D721Med (cell line): ENCODE data around the gene LAPTM4A.

Source experiments
- DNase-seq: peaks from one replicate; pipeline ENCODE4 v3.0.0; 2011; ENCODE audit warnings: low spot score; ENCODE audit not compliant: insufficient read length
- FAIRE-seq: peaks from 2 replicates; lab custom pipeline; 2011; peaks lifted over from hg19 to GRCh38; lab: Jason Lieb, UNC
- CTCF ChIP-seq: IDR thresholded peaks from 2 replicates; pipeline ENCODE4 v1.5.1; 2012; ENCODE audit warnings: mild to moderate bottlenecking, control low read depth; ENCODE audit not compliant: insufficient read depth; ENCODE audit errors: missing control alignments

LAPTM4A gene

DNA sequence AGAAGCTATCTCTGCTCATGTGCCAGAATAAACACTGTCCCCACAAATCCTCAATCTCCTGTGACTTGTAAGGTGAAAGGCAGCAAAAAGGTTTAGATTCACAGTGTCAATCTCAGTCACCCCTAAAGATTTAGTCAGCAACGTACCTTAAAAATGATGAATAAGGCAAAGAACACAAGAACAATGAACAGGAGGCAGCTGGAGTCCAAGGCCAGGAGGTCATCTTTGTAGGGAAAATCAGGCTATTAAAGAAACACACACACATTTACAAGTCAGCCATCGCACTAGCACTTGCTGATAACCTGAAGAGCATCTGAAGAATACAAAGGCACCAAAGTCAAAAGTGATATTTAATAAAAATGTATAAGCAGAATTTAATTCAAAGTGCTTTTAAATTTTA is 16.6 kb downstream of the LAPTM4A start:
- no peak for TF ChIP-seq CTCF
- no peak for FAIRE-seq
- no peak for DNase-seq

- DNase-seq, result no peak
- FAIRE-seq, result no peak
- no peak for TF ChIP-seq CTCF
Observed at GRCh38 chr2:20034218-20034617, 17.2 kb downstream of the LAPTM4A start.

- FAIRE-seq, result no peak
- no peak for DNase-seq
- no peak for TF ChIP-seq CTCF
Observed at GRCh38 chr2:20033322-20033721, 18.1 kb downstream of the LAPTM4A start.

DNA sequence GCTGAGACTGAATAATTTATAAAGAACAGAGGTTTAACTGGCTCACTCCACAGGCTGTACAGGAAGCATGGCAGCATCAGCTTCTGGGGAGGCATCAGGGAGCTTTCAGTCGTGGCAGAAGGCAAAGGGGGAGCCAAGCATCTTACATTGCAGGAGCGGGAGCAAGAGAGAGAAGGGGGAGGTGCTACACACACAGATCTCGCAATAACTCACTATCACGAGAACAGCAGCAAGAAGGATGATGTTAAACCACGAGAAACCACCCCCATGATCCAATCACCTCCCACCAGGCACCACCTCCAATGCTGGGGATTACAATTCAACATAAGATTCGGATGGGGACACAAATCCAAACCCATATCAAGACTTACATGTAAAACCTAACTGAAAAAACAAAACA is 21.2 kb downstream of the LAPTM4A start:
- DNase-seq (no peak), FAIRE-seq (no peak)
- TF ChIP-seq CTCF, result no peak

DNA sequence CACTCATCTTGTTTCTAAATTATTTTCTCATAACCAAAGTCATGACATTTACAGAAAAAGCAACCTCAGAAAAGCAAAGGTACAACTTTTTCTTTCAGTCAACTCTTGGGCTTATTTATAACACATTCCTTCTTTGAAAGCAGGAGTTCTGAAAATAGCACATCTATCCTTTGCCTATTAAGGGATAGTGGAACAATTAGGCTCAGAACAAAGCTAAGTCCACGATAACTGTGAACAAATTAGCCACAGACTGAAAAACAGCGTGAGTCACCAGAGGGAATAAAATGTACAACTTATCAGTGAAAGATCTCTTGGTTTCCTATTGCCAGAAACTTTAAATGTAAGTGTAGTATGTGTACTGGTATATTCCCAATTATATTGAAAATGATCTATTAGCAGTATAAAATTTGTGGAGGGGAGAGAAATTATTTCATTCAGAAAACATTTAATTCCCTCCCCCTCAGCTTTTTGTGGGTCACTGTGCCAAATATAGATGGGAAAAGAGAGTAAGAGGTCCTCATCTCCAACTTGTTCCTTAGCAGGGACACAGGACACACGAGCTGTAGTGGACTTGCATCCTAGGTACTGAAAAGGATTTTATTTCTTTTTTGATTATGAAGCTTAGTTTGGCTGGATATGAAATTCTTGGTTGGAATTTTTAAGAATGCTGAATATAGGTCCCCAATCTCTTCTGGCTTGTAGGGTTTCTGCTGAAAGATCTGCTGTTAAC is 23.6 kb downstream of the LAPTM4A start:
- DNase-seq (no peak), FAIRE-seq (no peak)

DNA sequence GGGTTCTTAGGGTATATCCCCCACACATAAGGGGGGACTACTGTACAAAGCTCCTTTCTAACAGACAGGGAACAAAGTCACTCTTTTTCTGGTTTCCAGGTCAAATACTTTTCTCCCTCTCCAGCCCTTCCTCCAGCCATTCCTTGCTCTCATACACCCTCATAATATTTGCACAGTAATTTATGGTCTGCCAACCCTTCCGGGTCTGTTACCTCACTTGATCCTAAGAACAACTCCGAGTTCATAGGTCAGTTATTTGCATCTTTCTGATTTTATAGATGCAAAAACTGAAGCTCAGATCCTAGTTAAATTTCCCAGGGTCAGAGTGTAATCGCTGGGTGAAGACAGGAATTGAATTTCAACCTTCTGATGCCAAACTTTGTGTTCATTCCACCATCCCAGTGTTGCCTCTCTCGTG is 24.2 kb downstream of the LAPTM4A start:
- FAIRE-seq, result no peak
- no peak for DNase-seq
- TF ChIP-seq CTCF, result no peak

More for the DNA sequence above, 23.6 kb downstream of the LAPTM4A start:
- TF ChIP-seq CTCF, result no peak

DNA sequence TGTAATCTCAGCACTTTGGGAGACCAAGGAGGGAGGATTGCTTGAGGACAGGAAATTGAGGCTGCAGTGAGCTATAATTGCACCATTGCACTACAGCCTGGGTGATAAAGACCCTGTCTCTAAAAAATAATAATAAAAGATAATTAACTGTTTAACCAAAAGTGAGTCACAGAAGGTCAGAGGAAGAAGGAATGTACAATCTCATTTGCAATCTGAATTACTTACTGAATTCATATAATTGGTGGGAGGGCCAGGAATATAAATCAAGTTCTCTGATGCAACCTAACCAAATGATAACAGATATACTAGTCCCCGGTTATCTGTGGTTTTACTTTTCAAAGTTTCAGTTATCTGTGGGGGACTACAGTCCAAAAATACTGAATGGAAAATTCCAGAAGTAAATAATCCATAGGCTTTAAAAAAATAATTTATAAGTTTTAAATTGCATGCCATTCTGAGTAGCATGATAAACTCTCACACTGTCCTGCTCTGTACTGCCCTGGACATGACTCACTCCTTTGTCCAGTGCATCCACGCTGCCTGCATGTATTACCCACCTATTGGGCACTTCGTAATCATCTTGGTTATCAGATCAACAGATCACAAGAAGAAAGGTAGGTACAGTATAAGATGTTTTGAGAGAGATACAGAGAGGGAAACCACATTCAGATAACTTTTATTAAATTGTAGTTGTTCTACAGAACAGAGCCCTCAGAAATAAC is 26.2 kb downstream of the LAPTM4A start:
- no peak for FAIRE-seq
- no peak for DNase-seq
- no peak for TF ChIP-seq CTCF
